GM12891 (cell line): Measurements from ENCODE around the gene CST3.

ENCODE experiments used
- POLR2A ChIP-seq: IDR thresholded peaks from 2 replicates; pipeline ENCODE4 v1.6.1; 2011; ENCODE audit warnings: low read depth, low read length, control low read depth
- POLR2AphosphoS5 ChIP-seq: IDR thresholded peaks from 2 replicates; pipeline ENCODE4 v1.6.1; 2011; ENCODE audit warnings: low read depth, low read length, control low read depth

- TF ChIP-seq POLR2A (no peak), POLR2AphosphoS5 (no peak)
These were observed 1.4 kb downstream of the CST3 start for GRCh38 chr20:23636182-23636907.
